ENCODE data around the gene CHSY3.
A peak's percentile ranks its signal among the peaks of the same experiment; 100 is the strongest.

Gene CHSY3

GRCh38 chr5:130109152-130109551 is 204.9 kb downstream of the CHSY3 start:
- Histone ChIP-seq H3K27me3 (ENCODE audit: control insufficient read depth in 3 of 3, insufficient read depth in 3 of 3, low read depth in 1 of 3, low read length in 3 of 3) (no peaks in the 10 kb centered on the region), H2AFZ (ENCODE audit: low read length) (peak overlapping the region; percentile 42), H3K4ac (ENCODE audit: low read length) (no peak overlapping the region), H2BK15ac (ENCODE audit: low read length) (no peak overlapping the region), H3K36me3 (replicated peaks in 1 of 2; ENCODE audit: control insufficient read depth in 2 of 2, insufficient read depth in 2 of 2, low read length in 2 of 2) (no peaks in the 10 kb centered on the region), H3K23ac (ENCODE audit: low read depth, low read length, poor library complexity) (no peak overlapping the region), H4K8ac (ENCODE audit: low read depth, low read length) (no peak overlapping the region), H3K4me3 (ENCODE audit: low read length in 2 of 2) (no peak overlapping the region), H2BK5ac (ENCODE audit: low read length) (no peak overlapping the region), H3K9me3 (replicated peaks in 1 of 2; ENCODE audit: control insufficient read depth in 2 of 2, insufficient read depth in 1 of 2, low read depth in 1 of 2, low read length in 2 of 2) (no peaks in the 10 kb centered on the region), H3K18ac (ENCODE audit: low read length) (no peak overlapping the region), H2AK5ac (ENCODE audit: low read depth, low read length) (no peak overlapping the region), H3K27ac (replicated peaks; ENCODE audit: low read length) (no peak overlapping the region), H4K91ac (ENCODE audit: low read depth, low read length, poor library complexity) (no peak overlapping the region), H2BK120ac (ENCODE audit: low read depth, low read length) (no peak overlapping the region), H3K9ac (ENCODE audit: low read depth, low read length, poor library complexity) (no peak overlapping the region), H3K79me1 (ENCODE audit: low read depth, low read length) (no peaks in the 10 kb centered on the region), H2BK12ac (ENCODE audit: low read length) (no peak overlapping the region), H3K4me2 (ENCODE audit: insufficient read depth, low read length, poor library complexity, severe bottlenecking) (no peak overlapping the region), H3K4me1 (ENCODE audit: control insufficient read depth in 2 of 2, insufficient read depth in 1 of 2, low read depth in 1 of 2, low read length in 2 of 2) (no peaks in the 10 kb centered on the region), H3K14ac (ENCODE audit: low read length) (no peak overlapping the region)
- WGBS, 2 donors (ENCODE audit: extremely low coverage in 2 of 2, insufficient read length in 2 of 2, insufficient replicate concordance in 1 of 2): no CpG with 5 or more reads among the region's 1 CpG
- peak; percentile 31 for DNase-seq (ENCODE audit: low spot score)

- Histone ChIP-seq H3K27me3 (ENCODE audit: control insufficient read depth in 3 of 3, insufficient read depth in 3 of 3, low read depth in 1 of 3, low read length in 3 of 3) (no peaks in the 10 kb centered on the region), H2BK15ac (ENCODE audit: low read length) (no peak overlapping the region), H2BK120ac (ENCODE audit: low read depth, low read length) (no peak overlapping the region), H3K4ac (ENCODE audit: low read length) (no peak overlapping the region), H3K23ac (ENCODE audit: low read depth, low read length, poor library complexity) (no peak overlapping the region), H2AFZ (ENCODE audit: low read length) (no peak overlapping the region), H3K4me1 (ENCODE audit: control insufficient read depth in 2 of 2, insufficient read depth in 1 of 2, low read depth in 1 of 2, low read length in 2 of 2) (no peaks in the 10 kb centered on the region), H3K36me3 (replicated peaks in 1 of 2; ENCODE audit: control insufficient read depth in 2 of 2, insufficient read depth in 2 of 2, low read length in 2 of 2) (no peaks in the 10 kb centered on the region), H3K79me1 (ENCODE audit: low read depth, low read length) (no peaks in the 10 kb centered on the region), H2AK5ac (ENCODE audit: low read depth, low read length) (no peak overlapping the region), H4K8ac (ENCODE audit: low read depth, low read length) (no peak overlapping the region), H3K9ac (ENCODE audit: low read depth, low read length, poor library complexity) (no peak overlapping the region), H2BK12ac (ENCODE audit: low read length) (no peak overlapping the region), H3K9me3 (replicated peaks in 1 of 2; ENCODE audit: control insufficient read depth in 2 of 2, insufficient read depth in 1 of 2, low read depth in 1 of 2, low read length in 2 of 2) (no peaks in the 10 kb centered on the region), H3K4me2 (ENCODE audit: insufficient read depth, low read length, poor library complexity, severe bottlenecking) (no peak overlapping the region), H4K91ac (ENCODE audit: low read depth, low read length, poor library complexity) (no peak overlapping the region), H3K18ac (ENCODE audit: low read length) (no peak overlapping the region), H2BK5ac (ENCODE audit: low read length) (no peak overlapping the region), H3K14ac (ENCODE audit: low read length) (no peak overlapping the region), H3K4me3 (ENCODE audit: low read length in 2 of 2) (no peak overlapping the region), H3K27ac (replicated peaks; ENCODE audit: low read length) (no peak overlapping the region)
- no peak for DNase-seq (ENCODE audit: low spot score)
These were observed 206.1 kb downstream of the CHSY3 start for GRCh38 chr5:130110328-130110727.

GRCh38 chr5:130111746-130112145 is 207.5 kb downstream of the CHSY3 start:
- Histone ChIP-seq H3K4me3 (ENCODE audit: low read length in 2 of 2) (no peak overlapping the region), H2BK12ac (ENCODE audit: low read length) (no peak overlapping the region), H3K18ac (ENCODE audit: low read length) (no peak overlapping the region), H2AK5ac (ENCODE audit: low read depth, low read length) (no peak overlapping the region), H2BK5ac (ENCODE audit: low read length) (no peak overlapping the region), H3K4me2 (ENCODE audit: insufficient read depth, low read length, poor library complexity, severe bottlenecking) (no peak overlapping the region), H3K4ac (ENCODE audit: low read length) (no peak overlapping the region), H3K23ac (ENCODE audit: low read depth, low read length, poor library complexity) (no peak overlapping the region), H3K79me1 (ENCODE audit: low read depth, low read length) (no peaks in the 10 kb centered on the region), H4K91ac (ENCODE audit: low read depth, low read length, poor library complexity) (no peak overlapping the region), H3K9ac (ENCODE audit: low read depth, low read length, poor library complexity) (no peak overlapping the region), H3K27me3 (ENCODE audit: control insufficient read depth in 3 of 3, insufficient read depth in 3 of 3, low read depth in 1 of 3, low read length in 3 of 3) (no peaks in the 10 kb centered on the region), H3K14ac (ENCODE audit: low read length) (no peak overlapping the region), H3K4me1 (ENCODE audit: control insufficient read depth in 2 of 2, insufficient read depth in 1 of 2, low read depth in 1 of 2, low read length in 2 of 2) (no peaks in the 10 kb centered on the region), H2AFZ (ENCODE audit: low read length) (no peak overlapping the region), H3K9me3 (replicated peaks in 1 of 2; ENCODE audit: control insufficient read depth in 2 of 2, insufficient read depth in 1 of 2, low read depth in 1 of 2, low read length in 2 of 2) (no peaks in the 10 kb centered on the region), H2BK120ac (ENCODE audit: low read depth, low read length) (no peak overlapping the region), H2BK15ac (ENCODE audit: low read length) (no peak overlapping the region), H4K8ac (ENCODE audit: low read depth, low read length) (no peak overlapping the region), H3K36me3 (replicated peaks in 1 of 2; ENCODE audit: control insufficient read depth in 2 of 2, insufficient read depth in 2 of 2, low read length in 2 of 2) (no peaks in the 10 kb centered on the region), H3K27ac (replicated peaks; ENCODE audit: low read length) (no peak overlapping the region)
- WGBS, 2 donors (ENCODE audit: extremely low coverage in 2 of 2, insufficient read length in 2 of 2, insufficient replicate concordance in 1 of 2): no CpG with 5 or more reads among the region's 3 CpGs
- no peak for DNase-seq (ENCODE audit: low spot score)

DNA sequence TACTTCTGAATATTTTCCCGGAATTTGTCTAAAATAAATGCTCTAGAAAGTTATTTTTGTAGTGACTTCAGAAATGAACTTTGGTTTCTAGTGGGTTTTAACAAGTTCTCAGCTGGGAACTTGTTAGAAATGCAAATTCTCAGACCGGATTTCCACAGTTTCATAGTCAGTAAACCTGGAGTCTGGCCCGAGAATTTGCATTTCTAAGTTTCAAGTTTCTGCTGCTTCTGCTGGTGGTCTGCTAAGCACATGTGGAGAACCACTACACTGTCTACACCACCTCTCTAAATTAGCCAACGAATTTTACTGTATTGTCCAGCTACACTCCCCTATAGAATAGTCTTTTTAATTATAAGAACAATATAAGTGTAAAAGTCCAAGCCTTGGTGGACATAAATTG is 208.0 kb downstream of the CHSY3 start:
- Histone ChIP-seq H2BK120ac (ENCODE audit: low read depth, low read length) (no peak overlapping the region), H3K4me2 (ENCODE audit: insufficient read depth, low read length, poor library complexity, severe bottlenecking) (no peak overlapping the region), H2AK5ac (ENCODE audit: low read depth, low read length) (no peak overlapping the region), H3K4me1 (ENCODE audit: control insufficient read depth in 2 of 2, insufficient read depth in 1 of 2, low read depth in 1 of 2, low read length in 2 of 2) (no peaks in the 10 kb centered on the region), H3K18ac (ENCODE audit: low read length) (no peak overlapping the region), H3K36me3 (replicated peaks in 1 of 2; ENCODE audit: control insufficient read depth in 2 of 2, insufficient read depth in 2 of 2, low read length in 2 of 2) (no peaks in the 10 kb centered on the region), H2BK15ac (ENCODE audit: low read length) (no peak overlapping the region), H3K9me3 (replicated peaks in 1 of 2; ENCODE audit: control insufficient read depth in 2 of 2, insufficient read depth in 1 of 2, low read depth in 1 of 2, low read length in 2 of 2) (no peaks in the 10 kb centered on the region), H4K91ac (ENCODE audit: low read depth, low read length, poor library complexity) (no peak overlapping the region), H3K14ac (ENCODE audit: low read length) (no peak overlapping the region), H3K9ac (ENCODE audit: low read depth, low read length, poor library complexity) (no peak overlapping the region), H3K27me3 (ENCODE audit: control insufficient read depth in 3 of 3, insufficient read depth in 3 of 3, low read depth in 1 of 3, low read length in 3 of 3) (no peaks in the 10 kb centered on the region), H3K4me3 (ENCODE audit: low read length in 2 of 2) (no peak overlapping the region), H3K23ac (ENCODE audit: low read depth, low read length, poor library complexity) (no peak overlapping the region), H3K4ac (ENCODE audit: low read length) (no peak overlapping the region), H2BK12ac (ENCODE audit: low read length) (no peak overlapping the region), H4K8ac (ENCODE audit: low read depth, low read length) (no peak overlapping the region), H3K79me1 (ENCODE audit: low read depth, low read length) (no peaks in the 10 kb centered on the region), H3K27ac (replicated peaks; ENCODE audit: low read length) (no peak overlapping the region), H2AFZ (ENCODE audit: low read length) (no peak overlapping the region), H2BK5ac (ENCODE audit: low read length) (no peak overlapping the region)
- no CpG with 5 or more reads among the region's 4 CpGs for WGBS, 2 donors (ENCODE audit: extremely low coverage in 2 of 2, insufficient read length in 2 of 2, insufficient replicate concordance in 1 of 2)
- DNase-seq (ENCODE audit: low spot score): no peak

Data from neuronal stem cell (in vitro differentiated cells).